Lung (tissue), 12 donors: ENCODE results near the gene BRD3OS. TPM values are rescaled to one million over a fixed set of nuclear protein-coding genes. Genes with fewer than 3 reads are reported as not detected.

Experiments used
- ATAC-seq: fragments of 200-7000 bp; cut with Tn5 transposase; one replicate; pipeline ENCODE4 v1.9.1; 2020; ENCODE audit warnings: moderate number of reproducible peaks; ENCODE audit not compliant: insufficient read depth, low FRiP score
- DNase-seq, 3 donors: peaks; one replicate each; pipeline ENCODE4 v3.0.0-alpha.2; 2013 to 2017
- H3K27ac ChIP-seq, 2 donors: one replicate each; pipeline ENCODE4 v1.5.1; 2013; ENCODE audit warnings: mild to moderate bottlenecking in 2 of 2, moderate library complexity in 2 of 2, control low read depth in 1 of 2, inconsistent platforms in 1 of 2, low read depth in 1 of 2, low read length in 1 of 2
- H3K27me3 ChIP-seq, 3 donors: one replicate each; pipeline ENCODE4 v1.5.1; 2013; ENCODE audit warnings: low read length in 2 of 3; ENCODE audit not compliant: control insufficient read depth in 3 of 3, insufficient read depth in 3 of 3
- H3K36me3 ChIP-seq, 4 donors: one replicate each; pipeline ENCODE4 v1.5.1; 2013; ENCODE audit warnings: low read length in 4 of 4, mild to moderate bottlenecking in 1 of 4, moderate library complexity in 1 of 4; ENCODE audit not compliant: control insufficient read depth in 4 of 4, insufficient read depth in 4 of 4
- H3K4me1 ChIP-seq, 5 donors: one replicate each; pipeline ENCODE4 v1.5.1; 2013; ENCODE audit warnings: low read length in 5 of 5, mild to moderate bottlenecking in 2 of 5, moderate library complexity in 1 of 5; ENCODE audit not compliant: control insufficient read depth in 5 of 5, insufficient read depth in 5 of 5
- H3K4me3 ChIP-seq: one replicate; pipeline ENCODE4 v1.5.1; 2013; ENCODE audit warnings: mild to moderate bottlenecking, control low read depth, moderate library complexity
- H3K9ac ChIP-seq, 2 donors: one replicate each; pipeline ENCODE4 v1.5.1; 2013; ENCODE audit warnings: low read length in 2 of 2, control low read depth in 1 of 2; ENCODE audit not compliant: insufficient read depth in 1 of 2
- H3K9me3 ChIP-seq, 4 donors: one replicate each; pipeline ENCODE4 v1.5.1; 2013; ENCODE audit warnings: low read length in 3 of 4, mild to moderate bottlenecking in 1 of 4, moderate library complexity in 1 of 4; ENCODE audit not compliant: control insufficient read depth in 4 of 4, insufficient read depth in 3 of 4
- CTCF ChIP-seq: IDR thresholded peaks from 2 replicates; pipeline ENCODE4 v1.5.1; 2012; ENCODE audit warnings: mild to moderate bottlenecking; ENCODE audit errors: control extremely low read depth, extremely low read depth
- WGBS, 2 donors: extraction: QIAGEN DNeasy Blood & Tissue Kit; methylation state at CpG; one replicate each; pipeline ENCODE4 v1.1.7; 2013; 5-methylcytosine and 5-hydroxymethylcytosine counted together
- polyA plus RNA-seq, 2 donors: library from polyadenylated mRNA; stranded (reverse); fragments of 200-250 nt; gene quantifications; one replicate each; pipeline ENCODE4 v1.2.1, GENCODE V29; 2013
- total RNA-seq, 2 donors: library from RNA; depleted of rRNA in 1 of 2; stranded (reverse); fragments of >200 nt in 1 of 2; gene quantifications; one replicate each; pipeline ENCODE4 v1.2.1, GENCODE V29; 2014 to 2021
- donor health status: control.
- donor health status: control.
- donor health status: Bipolar disorder and iron deficiency.
- donor health status: healthy.
- donor health status: DM: yes; HTN: yes; CAD: no.

The BRD3OS gene
- total and polyA plus RNA-seq, 4 donors = 7.1 to 20.7 (median 14.9) TPM

DNA sequence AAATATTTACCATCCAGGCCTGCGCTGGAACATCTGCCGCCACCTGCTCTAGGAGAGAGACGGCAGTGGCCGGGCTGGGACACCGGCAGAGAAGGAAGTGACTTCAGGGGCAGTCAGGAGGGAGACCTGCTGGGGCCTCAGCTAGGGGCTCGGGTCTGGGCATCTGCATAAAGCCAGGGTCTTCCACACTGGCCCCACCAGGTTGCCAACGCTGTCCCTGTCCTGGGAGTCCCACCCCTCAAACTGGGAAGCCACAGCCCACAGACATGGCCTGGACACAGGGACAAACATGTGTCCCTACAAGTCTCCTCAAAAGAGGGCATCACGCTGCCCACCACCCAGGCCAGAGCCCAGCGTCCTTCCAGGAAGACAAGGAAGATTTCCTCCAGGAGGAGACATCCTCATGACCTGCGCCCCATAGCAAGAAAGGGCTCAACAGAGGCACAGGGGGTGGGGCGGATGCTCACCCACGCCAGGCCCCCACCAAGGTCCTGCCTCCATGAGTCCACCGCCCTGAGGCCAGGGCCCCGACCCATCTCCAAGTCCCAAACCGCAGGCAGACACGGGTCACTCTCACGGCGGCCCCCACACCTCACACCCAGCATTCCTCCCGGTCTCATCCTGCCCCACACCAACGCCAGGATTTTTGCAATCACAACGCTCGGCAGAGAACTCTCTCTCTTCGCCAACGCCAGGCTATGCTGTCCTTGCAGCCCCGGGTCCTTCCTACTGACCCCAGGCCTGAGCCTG is 42.1 kb upstream of the BRD3OS start:
- no peak for ATAC-seq
- no peak overlapping the region for H3K4me3 ChIP-seq
- no peaks in the 10 kb centered on the region for H3K9me3 ChIP-seq
- peaks cover 0 to 39% (median 14%) of the 10 kb centered on the region in 5 donors for H3K4me1 ChIP-seq
- TF ChIP-seq CTCF = no peak
- no peaks in the 10 kb centered on the region for H3K27me3 ChIP-seq
- WGBS, 2 donors = 79 to 85% methylated on average over 25 of the region's 25 CpGs
- no peak overlapping the region for H3K27ac ChIP-seq
- H3K9ac ChIP-seq = no peak overlapping the region
- peak in 1 of 3 donors; percentile 12 for DNase-seq
- peaks cover 0 to 2% (median 0%) of the 10 kb centered on the region in 4 donors for H3K36me3 ChIP-seq

- WGBS, 2 donors = 78 to 91% methylated on average over 6 of the region's 6 CpGs
Measured at GRCh38 chr9:133986061-133986460, 39.2 kb upstream of the BRD3OS start.

GRCh38 chr9:133986774-133987445 is 38.4 kb upstream of the BRD3OS start:
- Histone ChIP-seq H3K9me3 (no peaks in the 10 kb centered on the region), H3K4me3 (no peak overlapping the region), H3K27ac (no peak overlapping the region), H3K4me1 (peaks cover 0 to 25% (median 10%) of the 10 kb centered on the region in 5 donors), H3K27me3 (no peaks in the 10 kb centered on the region), H3K36me3 (peaks cover 0 to 2% (median 0%) of the 10 kb centered on the region in 4 donors), H3K9ac (no peak overlapping the region)
- no peak for DNase-seq
- no peak for ATAC-seq
- no peak for TF ChIP-seq CTCF
- WGBS, 2 donors = 89 to 92% methylated on average over 13 of the region's 13 CpGs

More at GRCh38 chr9:133986061-133986460, 39.2 kb upstream of the BRD3OS start:
- no peak overlapping the region for H3K9ac ChIP-seq
- H3K27me3 ChIP-seq = no peaks in the 10 kb centered on the region
- no peak for TF ChIP-seq CTCF
- H3K36me3 ChIP-seq = peaks cover 0 to 2% (median 0%) of the 10 kb centered on the region in 4 donors
- H3K4me3 ChIP-seq = no peak overlapping the region
- no peak overlapping the region for H3K27ac ChIP-seq
- no peak for ATAC-seq
- DNase-seq = no peak
- H3K4me1 ChIP-seq = peaks cover 0 to 25% (median 11%) of the 10 kb centered on the region in 5 donors
- no peaks in the 10 kb centered on the region for H3K9me3 ChIP-seq
